Peyer's patch (tissue), 4 donors: ENCODE measurements around the gene FBN3.

ENCODE experiments used
- POLR2A ChIP-seq, 2 donors: fragments of 450-650 bp; IDR thresholded peaks; one replicate each; pipeline ENCODE4 v1.5.1; 2017; ENCODE audit warnings: antibody characterized with exemption in 2 of 2, mild to moderate bottlenecking in 2 of 2, moderate library complexity in 2 of 2
- TF ChIP-seq, protein P1 (sequence below), 6 experiments: fragments of 450-650 bp in 4 of 6; fragments of 200-600 bp in 2 of 6; sonication (generic) in 1 of 6; IDR thresholded peaks; one replicate each; pipeline ENCODE4 v1.5.1; 2017 to 2019; ENCODE audit warnings: antibody characterized with exemption in 6 of 6, mild to moderate bottlenecking in 3 of 6, moderate library complexity in 1 of 6

DNA sequence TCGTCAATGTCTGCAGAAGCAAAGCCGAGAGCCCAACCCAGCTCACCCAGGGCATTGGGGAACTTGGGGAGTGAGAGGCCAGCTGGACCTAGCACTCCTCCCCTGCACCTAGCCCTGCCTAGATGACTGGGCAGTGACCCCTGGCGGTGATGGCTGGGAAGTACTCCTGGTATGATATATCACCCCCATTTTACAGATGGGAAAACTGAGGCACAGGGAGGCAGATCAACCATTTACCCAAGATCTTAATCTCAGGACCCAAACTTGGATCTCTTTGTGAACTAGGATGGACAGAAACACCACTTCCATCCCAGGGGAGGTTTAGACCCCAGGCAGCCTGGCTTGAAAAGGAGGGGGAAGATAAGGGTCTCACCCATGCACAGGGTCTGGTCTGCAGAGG lies 53.3 kb downstream of the FBN3 start:
- TF ChIP-seq, protein P1, sequence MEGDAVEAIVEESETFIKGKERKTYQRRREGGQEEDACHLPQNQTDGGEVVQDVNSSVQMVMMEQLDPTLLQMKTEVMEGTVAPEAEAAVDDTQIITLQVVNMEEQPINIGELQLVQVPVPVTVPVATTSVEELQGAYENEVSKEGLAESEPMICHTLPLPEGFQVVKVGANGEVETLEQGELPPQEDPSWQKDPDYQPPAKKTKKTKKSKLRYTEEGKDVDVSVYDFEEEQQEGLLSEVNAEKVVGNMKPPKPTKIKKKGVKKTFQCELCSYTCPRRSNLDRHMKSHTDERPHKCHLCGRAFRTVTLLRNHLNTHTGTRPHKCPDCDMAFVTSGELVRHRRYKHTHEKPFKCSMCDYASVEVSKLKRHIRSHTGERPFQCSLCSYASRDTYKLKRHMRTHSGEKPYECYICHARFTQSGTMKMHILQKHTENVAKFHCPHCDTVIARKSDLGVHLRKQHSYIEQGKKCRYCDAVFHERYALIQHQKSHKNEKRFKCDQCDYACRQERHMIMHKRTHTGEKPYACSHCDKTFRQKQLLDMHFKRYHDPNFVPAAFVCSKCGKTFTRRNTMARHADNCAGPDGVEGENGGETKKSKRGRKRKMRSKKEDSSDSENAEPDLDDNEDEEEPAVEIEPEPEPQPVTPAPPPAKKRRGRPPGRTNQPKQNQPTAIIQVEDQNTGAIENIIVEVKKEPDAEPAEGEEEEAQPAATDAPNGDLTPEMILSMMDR (IDR thresholded peaks at IDR 0.05), result no peak
- no peak for TF ChIP-seq POLR2A (IDR thresholded peaks at IDR 0.05)
